Mucosa of stomach (tissue), 1 donor: ENCODE results near the gene GDPD5.

Experiments
- H3K27me3 ChIP-seq: one replicate; pipeline ENCODE4 v1.7.0; 2013; ENCODE audit warnings: mild to moderate bottlenecking, low read length; ENCODE audit not compliant: control insufficient read depth, insufficient read depth
- H3K36me3 ChIP-seq: one replicate; pipeline ENCODE4 v1.7.0; 2013; ENCODE audit warnings: low read length; ENCODE audit not compliant: control insufficient read depth, insufficient read depth
- H3K4me1 ChIP-seq: one replicate; pipeline ENCODE4 v1.7.0; 2013; ENCODE audit warnings: mild to moderate bottlenecking, low read length; ENCODE audit not compliant: control insufficient read depth, insufficient read depth
- H3K4me3 ChIP-seq: one replicate; pipeline ENCODE4 v1.7.0; 2013; ENCODE audit warnings: low read length
- H3K9ac ChIP-seq: one replicate; pipeline ENCODE4 v1.7.0; 2013; ENCODE audit warnings: mild to moderate bottlenecking, low read length, moderate library complexity
- H3K9me3 ChIP-seq: one replicate; pipeline ENCODE4 v1.7.0; 2013; ENCODE audit warnings: mild to moderate bottlenecking, low read length, moderate library complexity; ENCODE audit not compliant: control insufficient read depth
- donor health status: Pancreatic carcinoma.

GDPD5 gene

DNA sequence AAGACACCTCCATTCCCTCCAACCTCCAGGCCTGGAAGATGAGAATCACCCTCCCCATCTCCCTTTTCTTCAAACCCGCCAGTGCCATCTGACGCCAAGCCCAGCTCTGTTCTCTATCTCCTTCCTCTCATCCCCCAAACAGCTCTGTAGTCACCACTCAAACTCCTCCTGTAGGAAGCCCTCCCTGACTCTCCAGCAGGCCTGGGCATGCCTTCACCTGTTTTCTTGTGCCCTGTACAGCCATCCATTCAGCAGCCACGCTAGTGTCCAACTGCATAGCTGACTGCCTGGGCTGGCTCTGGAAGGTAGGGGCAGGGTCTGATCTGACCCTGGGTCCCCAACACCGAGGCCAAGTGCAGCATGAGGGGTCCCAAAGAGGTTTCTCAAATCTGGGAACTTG, 25.0 kb downstream of the GDPD5 start:
- H3K9me3 ChIP-seq = no peaks in the 10 kb centered on the region
- no peak overlapping the region for H3K9ac ChIP-seq

DNA sequence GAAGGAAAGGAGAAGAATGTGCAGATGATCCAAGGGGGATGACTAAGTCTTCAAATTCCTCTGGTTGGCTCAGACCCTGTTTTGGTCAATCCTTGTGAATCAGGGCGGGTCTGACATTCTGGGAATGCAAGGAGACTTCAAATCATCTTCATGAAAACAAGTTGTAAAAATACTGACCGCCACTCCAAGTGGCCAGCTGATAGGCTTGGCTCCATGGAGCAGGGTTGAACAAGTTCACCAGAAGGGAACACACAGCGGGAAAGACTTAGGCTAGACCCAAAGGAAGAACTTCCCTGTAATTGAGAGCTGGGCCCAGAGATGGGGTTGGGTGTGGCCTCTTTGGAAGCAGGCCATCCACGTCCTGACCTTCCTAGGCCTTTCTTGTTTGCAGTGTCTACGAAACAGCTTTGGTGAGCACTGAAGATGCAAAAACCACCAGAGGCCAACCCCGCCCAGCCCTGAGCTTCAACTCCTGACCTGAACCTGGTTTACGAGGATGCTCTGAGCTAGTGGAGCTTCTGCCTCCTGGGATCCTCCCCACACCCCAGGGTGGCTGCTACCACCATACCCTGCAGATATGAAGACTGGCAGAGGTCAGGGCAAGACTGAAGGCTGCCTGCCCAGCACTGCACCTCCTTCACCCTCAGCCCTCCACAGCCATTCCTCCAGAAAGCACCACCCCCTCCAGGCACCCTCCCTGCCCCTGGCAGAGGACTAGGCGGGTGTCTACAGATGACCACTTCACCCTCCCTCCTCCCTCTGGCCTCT, 26.1 kb downstream of the GDPD5 start:
- no peaks in the 10 kb centered on the region for H3K36me3 ChIP-seq
- no peaks in the 10 kb centered on the region for H3K9me3 ChIP-seq
- H3K4me1 ChIP-seq = peaks cover 9% of the 10 kb centered on the region
- no peak overlapping the region for H3K9ac ChIP-seq
- H3K27me3 ChIP-seq = no peaks in the 10 kb centered on the region
- H3K4me3 ChIP-seq = no peak overlapping the region

More for the DNA sequence above, 25.0 kb downstream of the GDPD5 start:
- Histone ChIP-seq H3K4me3 (no peak overlapping the region), H3K27me3 (no peaks in the 10 kb centered on the region), H3K4me1 (peaks cover 7% of the 10 kb centered on the region), H3K36me3 (no peaks in the 10 kb centered on the region)

DNA sequence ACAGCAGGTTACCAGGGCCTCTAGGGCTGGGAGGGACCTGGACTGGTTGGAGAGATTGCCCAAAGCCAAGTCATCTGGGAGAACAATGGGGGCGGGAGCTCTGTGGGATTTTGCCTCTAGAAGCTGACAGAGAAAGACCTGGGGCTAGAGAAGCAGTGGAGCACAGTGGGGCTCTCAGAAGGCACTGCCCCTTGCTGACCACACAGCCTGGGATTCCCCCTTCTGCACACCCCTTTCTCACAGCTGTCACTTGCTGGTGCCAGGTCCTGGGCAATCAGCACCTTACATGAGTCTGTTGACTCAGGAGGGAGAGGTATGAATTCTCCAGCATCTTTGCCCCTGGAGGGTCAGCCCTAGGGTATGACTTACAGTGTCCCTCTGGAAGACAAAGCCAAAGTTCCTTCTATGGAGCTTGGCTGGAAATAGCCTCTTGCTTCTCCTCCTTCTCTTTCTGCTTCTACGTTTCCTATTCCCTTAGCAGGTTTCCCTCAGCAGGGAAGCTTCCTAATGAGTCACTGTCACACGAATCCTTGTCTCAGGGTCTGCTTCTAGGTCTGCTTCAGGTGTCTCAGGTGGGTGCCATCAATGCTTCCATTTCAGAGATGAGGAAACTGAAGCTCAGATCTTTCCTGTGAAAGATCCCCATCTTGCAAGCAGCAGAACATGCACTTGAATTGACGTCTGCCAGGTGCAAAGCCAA, 27.0 kb downstream of the GDPD5 start:
- H3K36me3 ChIP-seq = no peaks in the 10 kb centered on the region
- H3K4me1 ChIP-seq = peaks cover 9% of the 10 kb centered on the region
- H3K9ac ChIP-seq = no peak overlapping the region
- no peaks in the 10 kb centered on the region for H3K27me3 ChIP-seq
- no peaks in the 10 kb centered on the region for H3K9me3 ChIP-seq
- no peak overlapping the region for H3K4me3 ChIP-seq

DNA sequence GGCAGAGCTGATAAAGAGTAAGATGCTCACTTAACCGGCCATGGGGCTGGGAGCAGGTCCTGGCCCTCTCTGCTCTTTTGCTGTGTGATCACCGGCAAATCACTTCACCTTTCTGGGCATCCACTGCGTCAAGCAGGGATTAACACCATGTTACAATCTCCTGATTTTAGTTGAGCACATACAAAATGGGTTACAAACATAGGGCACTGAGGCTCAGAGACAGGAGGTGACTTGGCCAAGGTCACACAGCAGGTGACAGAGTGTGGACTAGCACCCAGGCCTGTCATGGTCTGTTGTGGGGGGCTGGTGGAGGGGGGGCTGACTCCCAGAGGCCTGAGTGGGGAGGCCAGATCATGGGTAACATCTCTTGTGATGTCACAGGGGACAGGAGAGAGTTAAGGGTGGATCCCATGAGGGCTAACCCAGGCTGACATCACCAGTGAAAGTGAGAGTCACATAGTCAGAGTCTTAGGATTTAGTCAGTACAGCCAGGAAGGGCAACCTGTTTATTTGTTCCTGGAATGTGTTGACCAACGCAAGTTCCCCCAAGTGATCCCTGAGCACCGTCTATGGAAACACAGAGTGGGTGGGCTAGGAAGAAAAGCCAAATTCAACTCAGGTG, 27.8 kb downstream of the GDPD5 start:
- Histone ChIP-seq H3K36me3 (no peaks in the 10 kb centered on the region), H3K9ac (no peak overlapping the region), H3K4me3 (no peak overlapping the region), H3K4me1 (peaks cover 9% of the 10 kb centered on the region), H3K27me3 (no peaks in the 10 kb centered on the region), H3K9me3 (no peaks in the 10 kb centered on the region)

- Histone ChIP-seq H3K4me3 (no peak overlapping the region), H3K36me3 (no peaks in the 10 kb centered on the region), H3K9me3 (no peaks in the 10 kb centered on the region), H3K4me1 (peaks cover 9% of the 10 kb centered on the region), H3K9ac (no peak overlapping the region), H3K27me3 (no peaks in the 10 kb centered on the region)
Observed at GRCh38 chr11:75496305-75496752, 29.4 kb downstream of the GDPD5 start.

DNA sequence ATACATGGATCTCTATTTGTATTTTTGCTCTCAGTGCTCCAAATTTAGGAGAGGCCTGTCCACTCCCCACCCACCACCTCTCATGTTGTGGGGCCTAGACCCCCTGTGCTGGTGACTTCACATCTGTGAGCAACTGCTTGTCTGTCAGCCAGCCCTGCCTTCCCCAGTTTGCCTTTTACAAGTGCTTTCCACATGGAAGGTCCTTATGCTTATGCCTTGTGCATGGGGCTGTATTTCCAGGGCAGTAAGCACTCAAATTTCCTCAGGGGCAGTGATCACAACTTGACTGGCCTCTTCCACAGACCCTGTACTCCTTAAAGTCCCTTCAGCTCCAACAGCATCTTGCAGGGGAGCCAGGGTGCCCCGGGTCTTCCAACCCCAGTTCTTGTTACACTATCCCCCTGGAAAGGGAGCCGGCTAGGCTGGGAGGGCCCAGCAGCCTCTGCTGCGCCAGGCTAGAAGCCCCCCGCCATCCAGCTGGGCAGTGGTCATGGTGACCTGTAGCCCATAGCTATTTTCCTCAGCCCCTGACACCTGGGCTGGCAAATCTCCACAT, 29.9 kb downstream of the GDPD5 start:
- peaks cover 9% of the 10 kb centered on the region for H3K4me1 ChIP-seq
- no peaks in the 10 kb centered on the region for H3K36me3 ChIP-seq
- no peaks in the 10 kb centered on the region for H3K9me3 ChIP-seq
- H3K4me3 ChIP-seq = no peak overlapping the region
- no peaks in the 10 kb centered on the region for H3K27me3 ChIP-seq
- no peak overlapping the region for H3K9ac ChIP-seq

- Histone ChIP-seq H3K9ac (no peak overlapping the region), H3K36me3 (no peaks in the 10 kb centered on the region), H3K4me3 (no peak overlapping the region), H3K27me3 (no peaks in the 10 kb centered on the region), H3K9me3 (no peaks in the 10 kb centered on the region), H3K4me1 (peaks cover 4% of the 10 kb centered on the region)
Observed at GRCh38 chr11:75493626-75494025, 32.1 kb downstream of the GDPD5 start.

GRCh38 chr11:75492181-75492820, 33.4 kb downstream of the GDPD5 start:
- H3K4me1 ChIP-seq = peaks cover 4% of the 10 kb centered on the region
- H3K9ac ChIP-seq = no peak overlapping the region
- no peaks in the 10 kb centered on the region for H3K9me3 ChIP-seq
- H3K27me3 ChIP-seq = no peaks in the 10 kb centered on the region
- H3K4me3 ChIP-seq = no peak overlapping the region
- no peaks in the 10 kb centered on the region for H3K36me3 ChIP-seq

- Histone ChIP-seq H3K36me3 (no peaks in the 10 kb centered on the region), H3K4me1 (peaks cover 4% of the 10 kb centered on the region), H3K9ac (no peak overlapping the region), H3K9me3 (no peaks in the 10 kb centered on the region), H3K4me3 (no peak overlapping the region), H3K27me3 (no peaks in the 10 kb centered on the region)
Observed at GRCh38 chr11:75491465-75491864, 34.3 kb downstream of the GDPD5 start.

DNA sequence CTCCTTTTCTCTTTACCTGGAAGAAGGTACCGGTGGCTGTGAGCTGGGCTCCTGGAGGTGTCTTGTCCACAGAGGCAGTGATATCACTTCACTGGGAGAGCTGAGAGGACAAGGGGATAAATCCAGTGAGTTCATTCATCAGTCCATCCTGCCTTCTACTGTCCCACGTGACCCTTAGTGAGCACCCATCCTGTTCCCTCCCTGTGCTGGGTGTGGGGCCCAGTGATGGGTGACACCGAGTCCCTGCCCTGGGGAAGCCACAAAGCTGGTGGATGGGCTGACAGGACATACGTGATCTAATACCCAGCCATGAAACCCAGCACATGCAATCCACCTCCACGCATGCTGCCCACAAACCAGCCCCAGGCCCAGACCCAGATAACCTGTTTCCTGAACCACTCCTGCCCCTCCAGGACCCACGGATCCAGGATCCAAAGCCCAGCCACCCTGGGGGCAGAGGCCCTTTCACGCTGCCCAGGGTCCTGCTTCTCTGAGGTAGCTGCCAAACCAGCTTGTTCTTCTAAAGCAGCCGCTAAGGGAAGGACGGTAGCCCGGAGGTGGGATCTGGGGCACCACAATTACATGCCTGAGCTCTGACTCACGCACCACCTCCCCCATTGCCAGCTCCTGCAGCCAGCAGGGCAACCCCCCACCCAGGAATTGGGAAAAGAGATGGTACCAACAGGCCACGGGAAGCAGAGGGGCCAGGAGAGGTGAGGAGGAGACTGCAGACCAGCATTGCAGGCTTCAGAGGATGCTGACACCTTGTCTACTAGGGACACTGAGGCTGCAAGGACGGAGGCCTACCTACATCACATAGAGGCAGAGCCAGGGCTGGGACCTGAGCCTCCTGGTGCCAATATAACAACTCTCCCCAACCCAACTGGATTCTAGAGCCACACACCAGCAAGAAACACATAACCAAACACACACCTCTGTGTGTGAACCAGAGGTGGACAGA, 35.2 kb downstream of the GDPD5 start:
- H3K4me3 ChIP-seq = no peak overlapping the region
- H3K4me1 ChIP-seq = no peaks in the 10 kb centered on the region
- no peaks in the 10 kb centered on the region for H3K9me3 ChIP-seq
- H3K27me3 ChIP-seq = no peaks in the 10 kb centered on the region
- no peak overlapping the region for H3K9ac ChIP-seq
- H3K36me3 ChIP-seq = no peaks in the 10 kb centered on the region

DNA sequence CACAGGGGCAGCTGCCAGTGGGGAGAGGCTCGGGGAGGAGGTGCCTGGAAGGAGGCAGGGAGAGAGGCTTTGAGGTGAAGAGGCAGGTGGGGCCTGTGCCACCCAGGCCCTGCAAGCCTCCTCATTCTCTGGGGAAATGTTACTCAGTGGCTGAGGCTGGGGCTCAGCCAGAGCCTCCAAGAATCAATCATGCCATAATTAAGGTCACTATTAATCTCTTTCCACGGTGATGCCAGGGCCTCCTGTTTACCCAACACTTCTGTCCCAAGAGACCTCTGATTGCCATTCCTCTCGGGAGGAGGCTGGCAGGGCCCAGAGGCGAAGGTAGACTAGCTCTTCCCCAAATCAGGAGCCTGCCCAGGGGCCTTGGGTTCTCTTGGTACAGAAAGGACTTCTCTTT, 38.4 kb downstream of the GDPD5 start:
- Histone ChIP-seq H3K4me3 (no peak overlapping the region), H3K4me1 (no peaks in the 10 kb centered on the region)

More for the DNA sequence above, 38.4 kb downstream of the GDPD5 start:
- Histone ChIP-seq H3K27me3 (no peaks in the 10 kb centered on the region), H3K9me3 (no peaks in the 10 kb centered on the region), H3K9ac (no peak overlapping the region), H3K36me3 (no peaks in the 10 kb centered on the region)
